RWPE2 (cell line): ENCODE results near the gene MAP3K15.
A peak's percentile ranks its signal among the peaks of the same experiment; 100 is the strongest.

Source experiments
- ATAC-seq: fragments of 200-7000 bp; cut with Tn5 transposase; 3 replicates; pipeline ENCODE4 v1.9.1; 2021; ENCODE audit warnings: low read depth
- DNase-seq: peaks from one replicate; pipeline ENCODE4 v3.0.0-alpha.2; 2020; ENCODE audit warnings: low spot score
- H3K27ac ChIP-seq: fragments of 450-650 bp; 2 replicates; pipeline ENCODE4 v1.5.1; 2017; ENCODE audit warnings: mild to moderate bottlenecking; ENCODE audit not compliant: poor library complexity, severe bottlenecking
- H3K27me3 ChIP-seq: fragments of 250-450 bp; sonication (Bioruptor Pico); 2 replicates; pipeline ENCODE4 v1.5.1; 2021; ENCODE audit warnings: mild to moderate bottlenecking, moderate library complexity; ENCODE audit not compliant: insufficient read depth, poor library complexity, severe bottlenecking
- H3K36me3 ChIP-seq: fragments of 250-450 bp; sonication (Bioruptor Pico); 2 replicates; pipeline ENCODE4 v1.5.1; 2020; ENCODE audit warnings: low read depth, mild to moderate bottlenecking, moderate library complexity
- H3K4me1 ChIP-seq: fragments of 250-450 bp; sonication (Bioruptor Pico); 2 replicates; pipeline ENCODE4 v1.5.1; 2021; ENCODE audit warnings: mild to moderate bottlenecking, moderate library complexity; ENCODE audit not compliant: insufficient read depth, poor library complexity, severe bottlenecking
- H3K4me3 ChIP-seq: fragments of 250-450 bp; sonication (Bioruptor Pico); 2 replicates; pipeline ENCODE4 v1.5.1; 2021; ENCODE audit warnings: mild to moderate bottlenecking, moderate library complexity; ENCODE audit not compliant: severe bottlenecking
- H3K9me3 ChIP-seq: fragments of 250-450 bp; sonication (Bioruptor Pico); 2 replicates; pipeline ENCODE4 v1.5.1; 2021; ENCODE audit warnings: mild to moderate bottlenecking, moderate library complexity; ENCODE audit not compliant: severe bottlenecking
- CTCF ChIP-seq: fragments of 450-650 bp; IDR thresholded peaks from one replicate; pipeline ENCODE4 v1.5.1; 2017; ENCODE audit warnings: mild to moderate bottlenecking, moderate library complexity; ENCODE audit not compliant: poor library complexity, severe bottlenecking

The MAP3K15 gene

DNA sequence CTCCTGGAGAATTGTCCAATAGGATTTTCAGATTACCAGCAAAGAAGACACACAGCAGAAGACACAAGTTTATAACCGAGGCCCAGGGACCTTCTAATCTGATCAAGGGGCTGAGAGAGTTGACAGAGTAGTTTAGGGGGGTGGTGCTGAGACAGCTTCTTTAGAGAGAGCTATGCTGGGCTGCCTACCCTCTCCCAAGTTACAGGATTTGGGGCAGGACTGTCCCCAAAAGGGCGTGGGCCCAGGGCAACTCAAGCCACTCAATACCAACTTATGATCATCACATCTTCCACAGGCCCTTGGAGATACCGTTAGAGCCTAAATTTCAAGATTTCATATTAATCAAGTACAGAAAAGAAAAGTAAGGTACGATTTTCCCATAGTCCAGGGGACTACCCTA, 128.6 kb downstream of the MAP3K15 start:
- ATAC-seq (no peak), DNase-seq (no peak)
- no peak overlapping the region for H3K4me3 ChIP-seq
- TF ChIP-seq CTCF: no peak
- H3K4me1 ChIP-seq: no peaks in the 10 kb centered on the region
- no peaks in the 10 kb centered on the region for H3K27me3 ChIP-seq
- no peaks in the 10 kb centered on the region for H3K9me3 ChIP-seq
- no peaks in the 10 kb centered on the region for H3K36me3 ChIP-seq
- H3K27ac ChIP-seq: no peak overlapping the region

DNA sequence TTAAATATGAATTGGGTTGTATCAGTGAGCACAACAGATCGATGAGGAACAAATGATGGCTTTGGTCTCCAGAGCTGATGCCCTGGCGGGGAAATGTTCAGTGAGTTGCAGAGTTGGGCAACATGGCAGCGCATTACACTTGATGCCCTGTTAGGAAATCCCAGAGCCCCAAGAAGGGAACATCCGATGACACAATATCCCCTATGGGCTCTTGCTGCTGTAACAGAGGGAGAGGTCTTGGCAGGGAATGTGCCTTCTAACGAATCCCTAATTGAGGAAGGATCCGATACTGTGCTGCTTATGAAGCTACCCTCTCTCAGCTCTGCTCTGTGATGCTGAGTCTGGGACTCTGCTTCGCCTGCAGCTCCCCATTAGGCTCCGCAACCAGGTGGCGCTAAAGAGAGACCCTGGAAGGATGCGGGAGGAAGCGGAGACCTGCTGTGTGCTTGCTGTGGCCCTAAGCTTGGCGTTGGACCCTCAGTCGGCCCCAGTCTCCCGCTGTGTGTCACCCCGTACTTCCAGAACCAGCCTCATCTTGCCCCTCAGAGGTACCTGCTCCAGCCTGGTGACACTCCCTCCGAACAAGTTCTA, 132.7 kb downstream of the MAP3K15 start:
- Histone ChIP-seq H3K27ac (no peak overlapping the region), H3K36me3 (no peaks in the 10 kb centered on the region), H3K4me1 (no peaks in the 10 kb centered on the region), H3K9me3 (no peaks in the 10 kb centered on the region), H3K4me3 (no peak overlapping the region), H3K27me3 (no peaks in the 10 kb centered on the region)
- no peak for DNase-seq
- TF ChIP-seq CTCF: peak; percentile 39
- ATAC-seq: peak; percentile 50; the same call in 2 of the 3 replicates

DNA sequence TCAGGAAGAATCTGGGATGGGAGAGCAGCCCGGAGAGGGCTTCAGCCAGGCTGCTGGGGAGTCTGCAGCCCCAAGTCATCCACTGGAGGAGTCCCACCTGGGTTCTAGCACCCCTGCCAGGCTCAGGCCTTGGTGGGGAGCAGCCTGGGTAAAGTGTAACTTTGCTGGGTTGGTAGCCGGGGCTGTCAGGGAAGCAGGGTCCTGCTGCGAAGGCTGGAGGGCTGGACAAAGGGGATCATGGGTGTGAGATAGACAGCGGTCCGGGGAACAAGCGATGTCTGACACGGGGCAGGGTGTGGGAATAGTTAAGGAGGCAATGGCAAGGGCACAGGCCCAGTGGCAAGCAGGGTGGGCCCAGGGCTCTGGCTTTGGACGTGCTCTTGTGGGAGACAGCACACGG, 134.0 kb downstream of the MAP3K15 start:
- H3K27me3 ChIP-seq: no peaks in the 10 kb centered on the region
- H3K9me3 ChIP-seq: no peaks in the 10 kb centered on the region
- H3K4me3 ChIP-seq: no peak overlapping the region
- H3K4me1 ChIP-seq: no peaks in the 10 kb centered on the region
- H3K36me3 ChIP-seq: no peaks in the 10 kb centered on the region
- DNase-seq: no peak
- H3K27ac ChIP-seq: no peak overlapping the region
- ATAC-seq: no peak
- no peak for TF ChIP-seq CTCF

DNA sequence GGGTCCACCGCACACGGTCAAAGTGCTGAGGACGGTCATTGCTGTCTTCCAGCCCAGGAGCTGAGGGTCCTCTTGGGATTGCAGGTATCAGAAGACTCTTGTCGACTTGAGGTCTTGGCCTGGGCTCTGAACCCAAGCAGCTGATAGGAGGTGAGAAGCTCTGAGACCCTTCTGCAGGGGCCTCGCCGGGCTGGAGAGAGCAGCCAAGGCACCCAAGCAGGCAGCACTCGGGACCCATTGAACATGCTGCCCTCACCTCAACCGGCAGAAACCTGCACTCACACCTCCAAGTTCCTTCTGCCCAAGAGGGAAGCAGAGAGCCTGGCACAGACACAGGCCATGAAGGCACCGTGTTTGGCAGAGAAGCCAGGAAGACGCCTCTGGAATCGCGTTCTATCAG, 137.5 kb downstream of the MAP3K15 start:
- no peak for TF ChIP-seq CTCF
- H3K4me1 ChIP-seq: no peaks in the 10 kb centered on the region
- DNase-seq (no peak), ATAC-seq (no peak)
- H3K4me3 ChIP-seq: no peak overlapping the region
- no peaks in the 10 kb centered on the region for H3K9me3 ChIP-seq
- no peaks in the 10 kb centered on the region for H3K27me3 ChIP-seq
- no peaks in the 10 kb centered on the region for H3K36me3 ChIP-seq
- H3K27ac ChIP-seq: no peak overlapping the region

DNA sequence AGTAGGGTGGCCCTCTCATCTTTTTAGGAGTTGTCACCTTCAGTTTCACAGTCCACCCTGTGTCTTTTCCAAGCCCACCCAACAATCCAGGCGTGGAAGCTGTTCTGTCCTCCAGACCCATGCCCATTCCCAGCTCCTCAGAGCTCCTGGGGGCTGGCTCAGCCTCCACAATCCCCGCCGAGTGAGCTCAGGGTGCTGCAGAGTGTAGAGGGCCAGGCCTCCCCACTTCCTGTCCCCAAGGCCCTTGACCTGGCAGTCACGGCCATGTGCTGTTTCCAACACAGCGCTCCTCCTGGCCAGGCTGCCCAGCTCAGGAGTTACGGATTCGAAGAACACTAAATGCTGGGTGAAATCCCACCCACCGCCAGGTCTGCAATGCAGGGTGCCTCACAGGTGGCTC, 139.8 kb downstream of the MAP3K15 start:
- H3K36me3 ChIP-seq: no peaks in the 10 kb centered on the region
- ATAC-seq: no peak
- H3K9me3 ChIP-seq: no peaks in the 10 kb centered on the region
- H3K4me1 ChIP-seq: no peaks in the 10 kb centered on the region
- no peak overlapping the region for H3K4me3 ChIP-seq
- DNase-seq: no peak
- H3K27ac ChIP-seq: no peak overlapping the region
- no peak for TF ChIP-seq CTCF
- H3K27me3 ChIP-seq: no peaks in the 10 kb centered on the region
